NCI-H2171 (cell line): ENCODE measurements around the gene PIK3R3.
A peak's percentile ranks its signal among the peaks of the same experiment; 100 is the strongest.
"Not testable (repeated sequence)": the region's sequence is repeated elsewhere in the genome, so short reads cannot be mapped to it uniquely, and the experiment has no call there.

Source experiments
- DNase-seq: peaks from one replicate; lab custom pipeline; 2025; lab: John Stamatoyannopoulos, UW

Gene PIK3R3

GRCh38 chr1:46102769-46103476 lies 29.5 kb downstream of the PIK3R3 start:
- no peak for DNase-seq

GRCh38 chr1:46099215-46099614 lies 33.2 kb downstream of the PIK3R3 start:
- no peak for DNase-seq

- no peak for DNase-seq
These were observed 34.3 kb downstream of the PIK3R3 start for GRCh38 chr1:46098027-46098712.

- no peak for DNase-seq
These were observed 35.3 kb downstream of the PIK3R3 start for GRCh38 chr1:46097149-46097472.

- DNase-seq: no peak
These were observed 35.9 kb downstream of the PIK3R3 start for GRCh38 chr1:46096269-46097148.

GRCh38 chr1:46095110-46095509 lies 37.3 kb downstream of the PIK3R3 start:
- not testable (repeated sequence) for DNase-seq

GRCh38 chr1:46094471-46095005 lies 37.9 kb downstream of the PIK3R3 start:
- DNase-seq: no peak

- not testable (repeated sequence) for DNase-seq
These were observed 38.6 kb downstream of the PIK3R3 start for GRCh38 chr1:46093832-46094231.

GRCh38 chr1:46087891-46088290 lies 44.5 kb downstream of the PIK3R3 start:
- no peak for DNase-seq

GRCh38 chr1:46086576-46086975 lies 45.9 kb downstream of the PIK3R3 start:
- no peak for DNase-seq

GRCh38 chr1:46084553-46085451 lies 47.6 kb downstream of the PIK3R3 start:
- no peak for DNase-seq

GRCh38 chr1:46083579-46083978 lies 48.9 kb downstream of the PIK3R3 start:
- no peak for DNase-seq

- DNase-seq: no peak
These were observed 50.8 kb downstream of the PIK3R3 start for GRCh38 chr1:46081619-46082018.

GRCh38 chr1:46081206-46081605 lies 51.2 kb downstream of the PIK3R3 start:
- no peak for DNase-seq

- DNase-seq: no peak
These were observed 52.2 kb downstream of the PIK3R3 start for GRCh38 chr1:46080257-46080656.

GRCh38 chr1:46077644-46078043 lies 54.8 kb downstream of the PIK3R3 start:
- DNase-seq: peak; percentile 79

GRCh38 chr1:46076343-46076742 lies 56.1 kb downstream of the PIK3R3 start:
- no peak for DNase-seq

- DNase-seq: no peak
These were observed 59.5 kb downstream of the PIK3R3 start for GRCh38 chr1:46072975-46073374.

- no peak for DNase-seq
These were observed 62.1 kb downstream of the PIK3R3 start for GRCh38 chr1:46070164-46070814.

GRCh38 chr1:46068525-46068924 lies 63.9 kb downstream of the PIK3R3 start:
- DNase-seq: no peak

GRCh38 chr1:46067652-46068051 lies 64.8 kb downstream of the PIK3R3 start:
- no peak for DNase-seq
